ENCODE results near the gene GGCT. TPM values are rescaled to one million over a fixed set of nuclear protein-coding genes. Genes with fewer than 3 reads are reported as not detected.

Gene GGCT
- total and polyA plus RNA-seq, 2 of the 8 experiments (the other 6 are each of a cell fraction or from before 2014, with no cell fraction given): 50.0 to 129 TPM

GRCh38 chr7:30503274-30504212, 1.1 kb downstream of the GGCT start:
- Histone ChIP-seq H3K23me2 (ENCODE audit: low read depth, low read length) (peaks cover 4% of the 10 kb centered on the region; the same call in 1 of the 2 replicates), H4K91ac (replicated peaks; ENCODE audit: insufficient read length, low read length) (no peak overlapping the region), H3K4me1 (replicated peaks in 1 of 4; ENCODE audit: control insufficient read depth in 3 of 4, insufficient read depth in 4 of 4, low read length in 3 of 4) (peaks cover 0 to 6% (median 3%) of the 10 kb centered on the region in 4 experiments; a peak in 4 of 7 replicates), H2AK5ac (ENCODE audit: low read depth, low read length) (no peak overlapping the region), H2BK12ac (ENCODE audit: low read depth, low read length) (no peak overlapping the region), H3K4ac (replicated peaks; ENCODE audit: insufficient read length, low read depth, low read length) (no peak overlapping the region), H3K14ac (ENCODE audit: insufficient read length) (peak overlapping the region; percentile 8), H3K23ac (ENCODE audit: insufficient read length) (no peak overlapping the region), H2AFZ (ENCODE audit: low read length) (peak overlapping the region; percentile 35; the same call in 1 of the 2 replicates), H3K9me3 (ENCODE audit: insufficient read depth in 2 of 2, low read depth in 1 of 2, low read length in 1 of 2) (no peaks in the 10 kb centered on the region), H4K5ac (ENCODE audit: insufficient read length, low read depth, low read length) (no peak overlapping the region), H3K4me2 (ENCODE audit: insufficient read depth in 1 of 2, low read depth in 2 of 2, low read length in 2 of 2) (peak overlapping the region; percentile 85 to 89), H3K79me1 (ENCODE audit: low read depth, low read length) (peaks cover 13% of the 10 kb centered on the region), H4K20me1 (replicated peaks in 1 of 2; ENCODE audit: control insufficient read depth in 1 of 2, insufficient read depth in 2 of 2, low read length in 2 of 2) (peaks cover 3 to 8% of the 10 kb centered on the region in 2 experiments), H2BK15ac (ENCODE audit: low read length) (no peak overlapping the region), H3K18ac (ENCODE audit: extremely low read depth, low read length) (0 out of 2 replicates have a peak overlapping the region, but pooled peaks have one; percentile 21), H3K9ac (replicated peaks in 1 of 4; ENCODE audit: extremely low read depth in 1 of 4, low read depth in 3 of 4, low read length in 3 of 4) (peak overlapping the region; percentile 88 to 93 (median 91)), H3K36me3 (ENCODE audit: control insufficient read depth in 2 of 4, insufficient read depth in 4 of 4, low read length in 3 of 4) (peaks cover 0 to 12% (median 0%) of the 10 kb centered on the region in 4 experiments; a peak in 4 of 8 replicates), H3K27me3 (replicated peaks in 1 of 4; ENCODE audit: control insufficient read depth in 3 of 4, extremely low read depth in 1 of 4, insufficient read depth in 3 of 4, low read length in 3 of 4) (no peaks in the 10 kb centered on the region), H3K4me3 (ENCODE audit: extremely low read depth in 1 of 4, insufficient read depth in 2 of 4, low read depth in 3 of 4, low read length in 4 of 4) (peak overlapping the region; percentile 85 to 95 (median 90)), H3K79me2 (ENCODE audit: control insufficient read depth in 1 of 2, insufficient read depth in 2 of 2, low read length in 2 of 2) (peaks cover 9 to 53% of the 10 kb centered on the region in 2 experiments), H2BK20ac (ENCODE audit: low read length) (no peak overlapping the region), H4K8ac (ENCODE audit: extremely low read depth, insufficient read depth, low read length) (no peak overlapping the region; the same call in 1 of the 2 replicates), H2BK5ac (ENCODE audit: low read depth, low read length) (no peak overlapping the region), H2BK120ac (replicated peaks; ENCODE audit: low read depth, low read length) (no peak overlapping the region), H3K56ac (replicated peaks; ENCODE audit: insufficient read length, low read depth, low read length) (peak overlapping the region; percentile 43), H3K27ac (ENCODE audit: low read depth, low read length) (no peak overlapping the region)
- DNase-seq (ENCODE audit: low read depth in 1 of 2, low spot score in 2 of 2) (no peak), FAIRE-seq (no peak)
- 71% methylated on average over 15 of the region's 15 CpGs; no CpG with 5 or more reads in 1 of the 2 experiments for WGBS, 2 experiments (ENCODE audit: extremely low coverage in 1 of 2, insufficient coverage in 1 of 2, insufficient read length in 1 of 2, insufficient replicate concordance in 2 of 2, low coverage in 1 of 2, low lambda C conversion rate in 2 of 2, missing lambda C conversion rate in 1 of 2)
- CTCF ChIA-PET (ENCODE audit: partially characterized antibody): interaction anchor here (0.8 kb wide), 1 partner anchor 61 kb away, joined by 3 read pairs; no protein-coding TSS in a partner anchor
- POLR2A ChIA-PET (ENCODE audit: partially characterized antibody): interaction anchor here (0.6 to 2.0 kb wide), 7 partner anchors 9 to 159 kb away, joined by 3 to 14 read pairs (median 3); no protein-coding TSS in a partner anchor
- TF ChIP-seq POLR2A (IDR thresholded peaks at IDR 0.05; ENCODE audit: control extremely low read depth in 1 of 2, low read depth in 2 of 2, low read length in 2 of 2): no peak
- no peak for TF ChIP-seq CHD1 (IDR thresholded peaks at IDR 0.05; ENCODE audit: low read depth, low read length)
- no peak for TF ChIP-seq GABPA (IDR thresholded peaks at IDR 0.05; ENCODE audit: borderline replicate concordance, insufficient read depth, low read length)
- no peak for TF ChIP-seq HDAC6 (IDR thresholded peaks at IDR 0.05; ENCODE audit: low read depth, low read length)
- no peak for TF ChIP-seq SIN3A (conservative IDR thresholded peaks at IDR 0.05 in 1 of 2, IDR thresholded peaks at IDR 0.05 in 1 of 2; ENCODE audit: low read depth in 1 of 2, low read length in 2 of 2)
- TF ChIP-seq HDAC2 (IDR thresholded peaks at IDR 0.05; ENCODE audit: borderline replicate concordance in 1 of 2, low read depth in 2 of 2, low read length in 2 of 2): no peak
- TF ChIP-seq SP1 (IDR thresholded peaks at IDR 0.05; ENCODE audit: low read depth, low read length): no peak
- no peak for TF ChIP-seq BCL11A (IDR thresholded peaks at IDR 0.05; ENCODE audit: low read depth in 2 of 2, low read length in 2 of 2)
- no peak for TF ChIP-seq POLR2AphosphoS5 (IDR thresholded peaks at IDR 0.05; ENCODE audit: low read depth, low read length)
- TF ChIP-seq TEAD4 (IDR thresholded peaks at IDR 0.05; ENCODE audit: low read depth, low read length): no peak
- no peak for TF ChIP-seq RXRA (IDR thresholded peaks at IDR 0.05; ENCODE audit: insufficient read depth, low read depth, low read length)

All from H1 (cell line).